Measurements from ENCODE around the gene SCTR.

- TF ChIP-seq CTCF (conservative IDR thresholded peaks at IDR 0.05; ENCODE audit: low read depth, low read length) = no peak
- no peak for TF ChIP-seq EZH2 (IDR thresholded peaks at IDR 0.05; ENCODE audit: low read length, unreplicated experiment)
- TF ChIP-seq EZH2phosphoT487 (IDR thresholded peaks at IDR 0.05; ENCODE audit: borderline replicate concordance, low read length) = no peak
Observed at GRCh38 chr2:119434664-119435063, 89.6 kb downstream of the SCTR start.
